Measurements from ENCODE around the gene KRTAP9-8.
"Not testable (repeated sequence)": the region's sequence is repeated elsewhere in the genome, so short reads cannot be mapped to it uniquely, and the experiment has no call there.

Gene KRTAP9-8

GRCh38 chr17:41230094-41230493 lies 7.7 kb upstream of the KRTAP9-8 start:
- no peaks in the 10 kb centered on the region for H3K27me3 ChIP-seq (ENCODE audit: control insufficient read depth in 1 of 2, insufficient read depth in 2 of 2, low read length in 2 of 2)

GRCh38 chr17:41231731-41232130 lies 6.1 kb upstream of the KRTAP9-8 start:
- H3K4me3 ChIP-seq (ENCODE audit: low read depth in 1 of 2, low read length in 2 of 2) = no peak overlapping the region
- H3K27ac ChIP-seq (ENCODE audit: low read depth, low read length) = no peak overlapping the region
- no peaks in the 10 kb centered on the region for H3K27me3 ChIP-seq (ENCODE audit: control insufficient read depth in 1 of 2, insufficient read depth in 2 of 2, low read length in 2 of 2)
- no peaks in the 10 kb centered on the region for H3K4me1 ChIP-seq (ENCODE audit: insufficient read depth, low read length)
- H3K36me3 ChIP-seq (ENCODE audit: insufficient read depth, low read length) = no peaks in the 10 kb centered on the region
- no peaks in the 10 kb centered on the region for H3K9me3 ChIP-seq (ENCODE audit: low read length)
- H3K9ac ChIP-seq (ENCODE audit: low read length) = no peak overlapping the region

More at GRCh38 chr17:41230094-41230493, 7.7 kb upstream of the KRTAP9-8 start:
- no peak overlapping the region for H3K4me3 ChIP-seq (ENCODE audit: low read depth in 1 of 2, low read length in 2 of 2)
- no peaks in the 10 kb centered on the region for H3K4me1 ChIP-seq (ENCODE audit: insufficient read depth, low read length)
- H3K36me3 ChIP-seq (ENCODE audit: insufficient read depth, low read length) = no peaks in the 10 kb centered on the region
- no peak overlapping the region for H3K9ac ChIP-seq (ENCODE audit: low read length)
- H3K27ac ChIP-seq (ENCODE audit: low read depth, low read length) = no peak overlapping the region
- H3K9me3 ChIP-seq (ENCODE audit: low read length) = no peaks in the 10 kb centered on the region

- not testable (repeated sequence) for H3K36me3 ChIP-seq (ENCODE audit: insufficient read depth, low read length); H3K4me3 ChIP-seq (ENCODE audit: low read depth in 1 of 2, low read length in 2 of 2); H3K9ac ChIP-seq (ENCODE audit: low read length); H3K27ac ChIP-seq (ENCODE audit: low read depth, low read length); H3K4me1 ChIP-seq (ENCODE audit: insufficient read depth, low read length); H3K9me3 ChIP-seq (ENCODE audit: low read length); H3K27me3 ChIP-seq (ENCODE audit: control insufficient read depth in 1 of 2, insufficient read depth in 2 of 2, low read length in 2 of 2)
These were observed 5.2 kb upstream of the KRTAP9-8 start, which contains the start of gene KRTAP9-3 for GRCh38 chr17:41232399-41233105. KRTAP9-3 (plus strand) TSS chr17:41232449; CDS start chr17:41232502, 53 bp downstream.

GRCh38 chr17:41237116-41237515 lies 683 bp upstream of the KRTAP9-8 start:
- H3K9me3 ChIP-seq (ENCODE audit: low read length) = not testable (repeated sequence)

GRCh38 chr17:41246995-41247787 lies 9.4 kb downstream of the KRTAP9-8 start:
- H3K4me3 ChIP-seq (ENCODE audit: low read depth in 1 of 2, low read length in 2 of 2); H3K4me1 ChIP-seq (ENCODE audit: insufficient read depth, low read length): not testable (repeated sequence)

More at GRCh38 chr17:41237116-41237515, 683 bp upstream of the KRTAP9-8 start:
- not testable (repeated sequence) for H3K4me1 ChIP-seq (ENCODE audit: insufficient read depth, low read length); H3K4me3 ChIP-seq (ENCODE audit: low read depth in 1 of 2, low read length in 2 of 2); H3K36me3 ChIP-seq (ENCODE audit: insufficient read depth, low read length); H3K27me3 ChIP-seq (ENCODE audit: control insufficient read depth in 1 of 2, insufficient read depth in 2 of 2, low read length in 2 of 2); H3K27ac ChIP-seq (ENCODE audit: low read depth, low read length); H3K9ac ChIP-seq (ENCODE audit: low read length)

GRCh38 chr17:41249637-41250240 lies 11.9 kb downstream of the KRTAP9-8 start, which contains the start of gene KRTAP9-4:
KRTAP9-4 (plus strand) TSS chr17:41249687; CDS start chr17:41249721, 34 bp downstream.
- not testable (repeated sequence) for H3K9me3 ChIP-seq (ENCODE audit: low read length); H3K36me3 ChIP-seq (ENCODE audit: insufficient read depth, low read length); H3K4me3 ChIP-seq (ENCODE audit: low read depth in 1 of 2, low read length in 2 of 2); H3K4me1 ChIP-seq (ENCODE audit: insufficient read depth, low read length); H3K9ac ChIP-seq (ENCODE audit: low read length); H3K27me3 ChIP-seq (ENCODE audit: control insufficient read depth in 1 of 2, insufficient read depth in 2 of 2, low read length in 2 of 2); H3K27ac ChIP-seq (ENCODE audit: low read depth, low read length)

More at GRCh38 chr17:41246995-41247787, 9.4 kb downstream of the KRTAP9-8 start:
- not testable (repeated sequence) for H3K27ac ChIP-seq (ENCODE audit: low read depth, low read length); H3K36me3 ChIP-seq (ENCODE audit: insufficient read depth, low read length); H3K27me3 ChIP-seq (ENCODE audit: control insufficient read depth in 1 of 2, insufficient read depth in 2 of 2, low read length in 2 of 2); H3K9me3 ChIP-seq (ENCODE audit: low read length); H3K9ac ChIP-seq (ENCODE audit: low read length)

- Histone ChIP-seq H3K9ac (ENCODE audit: low read length) (no peak overlapping the region), H3K27ac (ENCODE audit: low read depth, low read length) (no peak overlapping the region), H3K27me3 (ENCODE audit: control insufficient read depth in 1 of 2, insufficient read depth in 2 of 2, low read length in 2 of 2) (no peaks in the 10 kb centered on the region), H3K4me1 (ENCODE audit: insufficient read depth, low read length) (no peaks in the 10 kb centered on the region), H3K36me3 (ENCODE audit: insufficient read depth, low read length) (no peaks in the 10 kb centered on the region), H3K4me3 (ENCODE audit: low read depth in 1 of 2, low read length in 2 of 2) (no peak overlapping the region), H3K9me3 (ENCODE audit: low read length) (no peaks in the 10 kb centered on the region)
These were observed 13.5 kb downstream of the KRTAP9-8 start for GRCh38 chr17:41251261-41251660.

GRCh38 chr17:41254861-41255260 lies 17.1 kb downstream of the KRTAP9-8 start:
- no peak overlapping the region for H3K27ac ChIP-seq (ENCODE audit: low read depth, low read length)
- no peaks in the 10 kb centered on the region for H3K4me1 ChIP-seq (ENCODE audit: insufficient read depth, low read length)
- no peak overlapping the region for H3K4me3 ChIP-seq (ENCODE audit: low read depth in 1 of 2, low read length in 2 of 2)
- no peaks in the 10 kb centered on the region for H3K27me3 ChIP-seq (ENCODE audit: control insufficient read depth in 1 of 2, insufficient read depth in 2 of 2, low read length in 2 of 2)
- H3K36me3 ChIP-seq (ENCODE audit: insufficient read depth, low read length) = no peaks in the 10 kb centered on the region
- H3K9me3 ChIP-seq (ENCODE audit: low read length) = no peaks in the 10 kb centered on the region
- no peak overlapping the region for H3K9ac ChIP-seq (ENCODE audit: low read length)

- not testable (repeated sequence) for H3K9me3 ChIP-seq (ENCODE audit: low read length); H3K27me3 ChIP-seq (ENCODE audit: control insufficient read depth in 1 of 2, insufficient read depth in 2 of 2, low read length in 2 of 2); H3K27ac ChIP-seq (ENCODE audit: low read depth, low read length)
These were observed 17.8 kb downstream of the KRTAP9-8 start, which contains the start of gene KRTAP9-9 for GRCh38 chr17:41255381-41256290. KRTAP9-9 (plus strand) TSS chr17:41255384.

GRCh38 chr17:41256291-41256685 lies 18.5 kb downstream of the KRTAP9-8 start:
- Histone ChIP-seq H3K9ac (ENCODE audit: low read length) (no peak overlapping the region), H3K9me3 (ENCODE audit: low read length) (no peaks in the 10 kb centered on the region), H3K4me1 (ENCODE audit: insufficient read depth, low read length) (no peaks in the 10 kb centered on the region), H3K27ac (ENCODE audit: low read depth, low read length) (no peak overlapping the region), H3K4me3 (ENCODE audit: low read depth in 1 of 2, low read length in 2 of 2) (no peak overlapping the region), H3K27me3 (ENCODE audit: control insufficient read depth in 1 of 2, insufficient read depth in 2 of 2, low read length in 2 of 2) (no peaks in the 10 kb centered on the region), H3K36me3 (ENCODE audit: insufficient read depth, low read length) (no peaks in the 10 kb centered on the region)

More at GRCh38 chr17:41255381-41256290, 17.8 kb downstream of the KRTAP9-8 start, which contains the start of gene KRTAP9-9:
- H3K36me3 ChIP-seq (ENCODE audit: insufficient read depth, low read length); H3K4me1 ChIP-seq (ENCODE audit: insufficient read depth, low read length); H3K9ac ChIP-seq (ENCODE audit: low read length); H3K4me3 ChIP-seq (ENCODE audit: low read depth in 1 of 2, low read length in 2 of 2): not testable (repeated sequence)
